HG02970 (cell line): ENCODE data around the gene ARMCX5.
A peak's percentile ranks its signal among the peaks of the same experiment; 100 is the strongest.

Experiments
- ATAC-seq: cut with Tn5 transposase; IDR thresholded peaks from one replicate; pipeline ENCODE4 v1.9.1; 2021; ENCODE audit warnings: mild to moderate bottlenecking, moderate library complexity, moderate number of reproducible peaks; ENCODE audit not compliant: unreplicated experiment, low FRiP score

Gene ARMCX5

GRCh38 chrX:102599084-102599950 lies at the start of gene ARMCX5:
ARMCX5 (plus strand) TSS chrX:102599515; CDS start chrX:102602142, 2,627 bp downstream.
- peak; percentile 82 for ATAC-seq

- ATAC-seq = no peak
Observed at GRCh38 chrX:102558607-102559006, 40.7 kb upstream of the ARMCX5 start.

- no peak for ATAC-seq
Observed at GRCh38 chrX:102560423-102561068, 38.8 kb upstream of the ARMCX5 start.

- no peak for ATAC-seq
Observed at GRCh38 chrX:102580891-102581290, 18.4 kb upstream of the ARMCX5 start.

- ATAC-seq = no peak
Observed at GRCh38 chrX:102593367-102593766, 5.9 kb upstream of the ARMCX5 start.

- no peak for ATAC-seq
Observed at GRCh38 chrX:102599951-102600579, 750 bp downstream of the ARMCX5 start.

GRCh38 chrX:102604327-102604726 lies 5.0 kb downstream of the ARMCX5 start:
- no peak for ATAC-seq

GRCh38 chrX:102606115-102606514 lies 6.8 kb downstream of the ARMCX5 start:
- no peak for ATAC-seq

GRCh38 chrX:102610905-102611304 lies 11.6 kb downstream of the ARMCX5 start:
- ATAC-seq = no peak

- no peak for ATAC-seq
Observed at GRCh38 chrX:102624105-102624504, 24.8 kb downstream of the ARMCX5 start.

- no peak for ATAC-seq
Observed at GRCh38 chrX:102627640-102628039, 28.3 kb downstream of the ARMCX5 start.

- ATAC-seq = no peak
Observed at GRCh38 chrX:102637561-102637960, 38.2 kb downstream of the ARMCX5 start.

GRCh38 chrX:102650903-102651241 lies 51.6 kb downstream of the ARMCX5 start:
- ATAC-seq = no peak

GRCh38 chrX:102651242-102652011 lies 52.1 kb downstream of the ARMCX5 start, which contains the start of gene GPRASP1:
GPRASP1 (plus strand) TSS chrX:102651483; CDS start chrX:102653914, 2,431 bp downstream.
- ATAC-seq = no peak

- ATAC-seq = no peak
Observed at GRCh38 chrX:102652031-102652688, 52.8 kb downstream of the ARMCX5 start.
